ENCODE data around the gene MT1B. TPM values are rescaled to one million over a fixed set of nuclear protein-coding genes. Genes with fewer than 3 reads are reported as not detected.

Gene MT1B
- total RNA-seq (not detected), polyA plus RNA-seq (not detected), total RNA-seq (0 reads per million in 6 experiments)

- Mint-ChIP-seq H3K4me1 (no peaks in the 10 kb centered on the region), H3K27ac (no peak within 1 kb of the TSS), H3K36me3 (no peaks in the 10 kb centered on the region), H3K4me3 (no peak within 1 kb of the TSS), H3K27me3 (peaks cover 3 to 21% (median 8%) of the 10 kb centered on the region in 5 donors), H3K9me3 (no peaks in the 10 kb centered on the region)
- POLR2A ChIA-PET: interaction anchor here (2.2 kb wide), 1 partner anchor 8 kb away, joined by 8 read pairs; no protein-coding TSS in a partner anchor
- ATAC-seq (no peak), DNase-seq (no peak)
These were observed at the start of gene MT1B for GRCh38 chr16:56651586-56651985. MT1B (plus strand) TSS chr16:56651886; CDS start chr16:56651954, 68 bp downstream.

GRCh38 chr16:56603589-56603988 is 48.1 kb upstream of the MT1B start:
- H3K9me3 Mint-ChIP-seq: no peaks in the 10 kb centered on the region
- peaks cover 0 to 6% (median 0%) of the 10 kb centered on the region in 5 donors for H3K27me3 Mint-ChIP-seq
- no peak for DNase-seq
- H3K36me3 Mint-ChIP-seq: no peaks in the 10 kb centered on the region
- H3K4me1 Mint-ChIP-seq: peaks cover 13 to 33% (median 27%) of the 10 kb centered on the region in 4 donors
- peak overlapping the region in 4 of 10 donors; percentile 25 to 65 (median 56) for H3K27ac Mint-ChIP-seq
- no peak overlapping the region for H3K4me3 Mint-ChIP-seq
- POLR2A ChIA-PET: interaction anchor here (1.7 to 2.0 kb wide), 2 partner anchors 53 to 79 kb away, joined by 4 to 7 read pairs; partner anchors contain the start of genes MT1F and MT1X
- no peak for ATAC-seq

- no peak for DNase-seq
- POLR2A ChIA-PET: interaction anchor here (0.6 to 4.8 kb wide), 9 partner anchors 13 to 103 kb away, joined by 3 to 21 read pairs (median 4); partner anchors contain the start of genes MT1F, MT1X and MT3
- H3K9me3 Mint-ChIP-seq: no peaks in the 10 kb centered on the region
- peaks cover 19 to 46% (median 38%) of the 10 kb centered on the region in 4 donors for H3K4me1 Mint-ChIP-seq
- no peaks in the 10 kb centered on the region for H3K36me3 Mint-ChIP-seq
- no peak overlapping the region for H3K4me3 Mint-ChIP-seq
- peaks cover 0 to 6% (median 0%) of the 10 kb centered on the region in 5 donors for H3K27me3 Mint-ChIP-seq
- H3K27ac Mint-ChIP-seq: peak overlapping the region in 8 of 10 donors; percentile 6 to 91 (median 70)
- no peak for ATAC-seq
These were observed 46.7 kb upstream of the MT1B start for GRCh38 chr16:56604966-56605365.

DNA sequence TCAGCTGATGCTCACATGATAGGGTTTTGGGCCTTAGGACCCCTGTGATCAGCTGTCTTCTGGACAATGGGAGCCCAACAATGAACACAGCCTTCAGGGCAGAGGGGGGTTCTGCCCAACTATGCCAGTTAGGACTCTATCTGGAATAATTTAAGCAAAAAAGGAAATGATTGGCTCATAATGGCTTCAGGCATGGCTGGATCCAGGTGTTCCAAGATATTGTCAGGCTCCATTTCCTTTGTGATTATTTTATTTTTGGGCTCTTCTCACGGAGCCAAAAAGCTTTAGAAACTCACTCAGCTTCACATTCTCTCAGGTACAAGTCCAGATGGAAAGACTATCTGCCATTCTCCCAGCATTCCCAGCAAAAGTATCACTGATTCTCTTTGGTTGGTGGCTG is 46.2 kb upstream of the MT1B start:
- DNase-seq (no peak), ATAC-seq (no peak)
- Mint-ChIP-seq H3K9me3 (no peaks in the 10 kb centered on the region), H3K4me1 (peaks cover 23 to 48% (median 42%) of the 10 kb centered on the region in 4 donors), H3K27me3 (peaks cover 0 to 2% (median 0%) of the 10 kb centered on the region in 5 donors), H3K27ac (peak overlapping the region in 7 of 10 donors; percentile 78 to 98 (median 94)), H3K4me3 (no peak overlapping the region), H3K36me3 (no peaks in the 10 kb centered on the region)
- POLR2A ChIA-PET: interaction anchor here (0.6 to 4.8 kb wide), 11 partner anchors 10 to 103 kb away, joined by 3 to 21 read pairs (median 4); partner anchors contain the start of genes MT1F and MT1X

DNA sequence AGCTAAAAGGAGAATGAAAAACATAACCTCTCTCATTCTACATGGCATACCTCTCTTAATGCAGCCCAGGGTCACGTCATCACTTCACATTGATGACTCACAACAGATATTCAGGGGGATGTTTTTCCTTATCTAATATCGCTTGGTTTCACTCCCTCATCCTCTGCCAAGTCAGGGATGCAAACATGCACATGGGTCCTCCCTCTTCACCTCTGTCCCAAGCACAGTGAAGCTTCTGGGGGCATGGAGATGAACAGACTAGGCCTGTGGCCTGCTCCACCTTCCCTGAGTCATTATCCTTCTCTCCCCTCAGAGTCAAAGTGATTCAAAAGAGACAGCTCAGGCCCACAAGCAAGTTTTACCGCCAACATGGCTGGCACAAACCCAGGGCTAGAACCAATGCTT is 45.6 kb upstream of the MT1B start:
- peaks cover 26 to 51% (median 47%) of the 10 kb centered on the region in 4 donors for H3K4me1 Mint-ChIP-seq
- POLR2A ChIA-PET: interaction anchor here (1.2 to 4.8 kb wide), 10 partner anchors 10 to 102 kb away, joined by 3 to 33 read pairs (median 6); partner anchors contain the start of genes MT1E, MT1F and MT1X
- H3K27ac Mint-ChIP-seq: peak overlapping the region; percentile 89 to 98 (median 96)
- H3K4me3 Mint-ChIP-seq: peak overlapping the region in 3 of 10 donors; percentile 59 to 70 (median 65)
- DNase-seq (no peak), ATAC-seq (no peak)
- no peaks in the 10 kb centered on the region for H3K9me3 Mint-ChIP-seq
- no peaks in the 10 kb centered on the region for H3K27me3 Mint-ChIP-seq
- H3K36me3 Mint-ChIP-seq: no peaks in the 10 kb centered on the region

DNA sequence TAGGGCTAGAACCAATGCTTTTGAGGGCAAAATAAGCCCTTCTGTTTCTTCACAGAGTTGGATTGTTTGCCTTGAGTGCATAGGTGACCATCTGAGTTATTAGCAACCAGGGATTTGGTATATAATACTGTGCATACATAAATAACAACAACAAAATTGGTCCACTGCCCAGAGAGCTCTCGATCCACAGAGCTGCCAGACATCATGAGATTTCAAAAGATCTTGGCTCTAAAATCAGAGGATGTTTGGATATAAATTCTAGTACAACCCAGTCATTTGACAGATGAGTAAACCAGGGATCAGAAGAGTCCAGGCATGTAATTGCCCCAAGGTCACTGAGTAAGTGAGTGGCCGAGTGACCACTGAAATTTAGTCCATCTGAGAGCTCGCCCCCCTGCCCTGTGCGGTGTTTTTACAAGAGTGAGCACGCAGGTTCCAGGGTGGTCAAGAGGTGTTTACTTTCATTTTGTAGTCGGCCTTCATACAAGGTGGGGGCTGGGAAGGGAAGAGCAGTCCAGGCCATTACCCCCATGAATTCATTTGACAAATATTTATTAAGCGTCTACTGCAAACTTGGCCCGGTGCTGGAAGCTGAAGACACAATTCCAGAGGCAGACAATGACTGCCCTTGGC is 45.1 kb upstream of the MT1B start:
- Mint-ChIP-seq H3K9me3 (no peaks in the 10 kb centered on the region), H3K27ac (peak overlapping the region; percentile 89 to 98 (median 96)), H3K4me1 (peaks cover 30 to 56% (median 53%) of the 10 kb centered on the region in 4 donors), H3K27me3 (no peaks in the 10 kb centered on the region), H3K36me3 (no peaks in the 10 kb centered on the region), H3K4me3 (peak overlapping the region; percentile 65 to 90 (median 79))
- ATAC-seq: no peak
- DNase-seq: no peak
- POLR2A ChIA-PET: interaction anchor here (0.8 to 4.8 kb wide), 15 partner anchors 9 to 291 kb away, joined by 3 to 33 read pairs (median 6); partner anchors contain the start of genes BBS2, MT1E, MT1F and MT1X

GRCh38 chr16:56607109-56607618 is 44.5 kb upstream of the MT1B start:
- H3K27me3 Mint-ChIP-seq: no peaks in the 10 kb centered on the region
- ATAC-seq (no peak), DNase-seq (peak in 6 of 10 donors; percentile 23 to 54 (median 32))
- no peaks in the 10 kb centered on the region for H3K9me3 Mint-ChIP-seq
- H3K4me1 Mint-ChIP-seq: peaks cover 30 to 57% (median 54%) of the 10 kb centered on the region in 4 donors
- POLR2A ChIA-PET: interaction anchor here (0.8 to 4.8 kb wide), 14 partner anchors 9 to 290 kb away, joined by 3 to 33 read pairs (median 6); partner anchors contain the start of genes BBS2, MT1E, MT1X and MT3
- no peaks in the 10 kb centered on the region for H3K36me3 Mint-ChIP-seq
- peak overlapping the region; percentile 89 to 98 (median 96) for H3K27ac Mint-ChIP-seq
- peak overlapping the region; percentile 76 to 90 (median 81) for H3K4me3 Mint-ChIP-seq

GRCh38 chr16:56607675-56608042 is 44.0 kb upstream of the MT1B start:
- POLR2A ChIA-PET: interaction anchor here (0.5 to 5.6 kb wide), 14 partner anchors 10 to 659 kb away, joined by 3 to 50 read pairs (median 8); partner anchors contain the start of genes BBS2, HERPUD1, MT1E and MT1H
- ATAC-seq: no peak
- no peaks in the 10 kb centered on the region for H3K27me3 Mint-ChIP-seq
- H3K36me3 Mint-ChIP-seq: no peaks in the 10 kb centered on the region
- peak in 1 of 10 donors; percentile 7 for DNase-seq
- H3K4me3 Mint-ChIP-seq: peak overlapping the region; percentile 78 to 90 (median 83)
- H3K4me1 Mint-ChIP-seq: peaks cover 30 to 58% (median 54%) of the 10 kb centered on the region in 4 donors
- H3K27ac Mint-ChIP-seq: peak overlapping the region; percentile 89 to 98 (median 96)
- no peaks in the 10 kb centered on the region for H3K9me3 Mint-ChIP-seq

DNA sequence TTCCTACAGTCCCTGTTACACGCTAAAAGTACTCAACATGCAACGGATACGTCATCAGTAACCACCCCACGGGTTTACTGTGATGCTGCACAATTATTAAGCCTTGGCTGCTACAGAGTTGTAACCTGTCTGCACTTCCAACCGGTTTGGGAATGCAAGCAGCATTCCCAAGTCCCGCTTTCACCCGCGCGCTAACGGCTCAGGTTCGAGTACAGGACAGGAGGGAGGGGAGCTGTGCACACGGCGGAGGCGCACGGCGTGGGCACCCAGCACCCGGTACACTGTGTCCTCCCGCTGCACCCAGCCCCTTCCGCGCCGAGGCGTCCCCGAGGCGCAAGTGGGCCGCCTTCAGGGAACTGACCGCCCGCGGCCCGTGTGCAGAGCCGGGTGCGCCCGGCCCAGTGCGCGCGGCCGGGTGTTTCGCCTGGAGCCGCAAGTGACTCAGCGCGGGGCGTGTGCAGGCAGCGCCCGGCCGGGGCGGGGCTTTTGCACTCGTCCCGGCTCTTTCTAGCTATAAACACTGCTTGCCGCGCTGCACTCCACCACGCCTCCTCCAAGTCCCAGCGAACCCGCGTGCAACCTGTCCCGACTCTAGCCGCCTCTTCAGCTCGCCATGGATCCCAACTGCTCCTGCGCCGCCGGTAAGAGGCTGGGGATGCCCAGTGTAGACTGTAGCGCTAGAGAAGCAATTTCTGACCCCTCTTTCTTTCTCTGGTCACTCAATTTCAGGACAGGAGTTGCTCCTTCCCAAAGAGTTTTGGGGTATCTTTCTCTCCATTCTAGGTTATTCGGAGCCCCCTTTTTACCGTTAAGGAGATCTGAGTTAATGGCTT is 43.4 kb upstream of the MT1B start, which contains the start of gene MT2A:
Gene MT2A, plus strand, starts transcription at position 542 of the 833 bp plus-strand sequence. Its CDS starts 72 bp downstream, at position 614.
- no peaks in the 10 kb centered on the region for H3K27me3 Mint-ChIP-seq
- POLR2A ChIA-PET: interaction anchor here (0.5 to 5.6 kb wide), 19 partner anchors 8 to 667 kb away, joined by 3 to 50 read pairs (median 6); partner anchors contain the start of genes BBS2, HERPUD1, MT1A and MT1E
- DNase-seq (peak; percentile 74 to 89 (median 80)), ATAC-seq (peak; percentile 72 to 89)
- H3K4me3 Mint-ChIP-seq: peak within 1 kb of the TSS; percentile 86 to 100 (median 96)
- H3K36me3 Mint-ChIP-seq: no peaks in the 10 kb centered on the region
- H3K9me3 Mint-ChIP-seq: no peaks in the 10 kb centered on the region
- H3K27ac Mint-ChIP-seq: peak within 1 kb of the TSS; percentile 91 to 99 (median 96)
- H3K4me1 Mint-ChIP-seq: peaks cover 30 to 59% (median 54%) of the 10 kb centered on the region in 4 donors

DNA sequence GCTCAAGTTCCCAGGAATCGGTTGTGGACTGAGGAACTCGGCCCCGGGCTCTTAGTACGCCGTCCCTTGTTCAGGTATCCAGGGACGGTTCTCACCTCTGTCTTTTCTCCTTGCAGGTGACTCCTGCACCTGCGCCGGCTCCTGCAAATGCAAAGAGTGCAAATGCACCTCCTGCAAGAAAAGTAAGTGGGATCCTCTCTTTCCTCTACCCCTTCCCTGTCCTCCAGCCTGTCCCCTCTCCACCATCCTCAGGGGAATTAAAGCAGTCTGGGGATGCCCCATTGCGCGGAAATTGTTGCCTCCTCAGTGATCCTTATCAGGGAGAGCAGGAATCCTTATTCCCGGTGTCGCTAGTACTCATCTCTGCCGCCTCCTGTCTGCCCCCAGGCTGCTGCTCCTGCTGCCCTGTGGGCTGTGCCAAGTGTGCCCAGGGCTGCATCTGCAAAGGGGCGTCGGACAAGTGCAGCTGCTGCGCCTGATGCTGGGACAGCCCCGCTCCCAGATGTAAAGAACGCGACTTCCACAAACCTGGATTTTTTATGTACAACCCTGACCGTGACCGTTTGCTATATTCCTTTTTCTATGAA is 42.7 kb upstream of the MT1B start:
- POLR2A ChIA-PET: interaction anchor here (0.6 to 5.6 kb wide), 18 partner anchors 8 to 666 kb away, joined by 3 to 50 read pairs (median 6); partner anchors contain the start of genes BBS2, HERPUD1, MT1A and MT1E
- H3K4me3 Mint-ChIP-seq: peak overlapping the region; percentile 86 to 100 (median 96)
- H3K27ac Mint-ChIP-seq: peak overlapping the region; percentile 87 to 99 (median 96)
- DNase-seq (peak in 1 of 10 donors; percentile 16), ATAC-seq (peak in 1 of 2 donors; percentile 9)
- peaks cover 30 to 61% (median 54%) of the 10 kb centered on the region in 4 donors for H3K4me1 Mint-ChIP-seq
- H3K9me3 Mint-ChIP-seq: no peaks in the 10 kb centered on the region
- H3K36me3 Mint-ChIP-seq: no peaks in the 10 kb centered on the region
- no peaks in the 10 kb centered on the region for H3K27me3 Mint-ChIP-seq

GRCh38 chr16:56609463-56609921 is 42.2 kb upstream of the MT1B start:
- ATAC-seq (peak; percentile 35 to 48), DNase-seq (peak; percentile 51 to 89 (median 74))
- POLR2A ChIA-PET: interaction anchor here (1.6 to 5.6 kb wide), 7 partner anchors 9 to 100 kb away, joined by 4 to 50 read pairs (median 21); partner anchors contain the start of genes MT1E and MT1X
- peaks cover 30 to 64% (median 54%) of the 10 kb centered on the region in 4 donors for H3K4me1 Mint-ChIP-seq
- no peaks in the 10 kb centered on the region for H3K9me3 Mint-ChIP-seq
- H3K27me3 Mint-ChIP-seq: no peaks in the 10 kb centered on the region
- H3K27ac Mint-ChIP-seq: peak overlapping the region; percentile 87 to 99 (median 96)
- H3K4me3 Mint-ChIP-seq: peak overlapping the region; percentile 86 to 100 (median 96)
- no peaks in the 10 kb centered on the region for H3K36me3 Mint-ChIP-seq
